Fibroblast of lung (primary cell): Measurements from ENCODE around the gene NOCT. TPM values are rescaled to one million over a fixed set of nuclear protein-coding genes. Genes with fewer than 3 reads are reported as not detected.

Experiments
- DNase-seq, 2 donors: peaks; one replicate each; pipeline versions ENCODE4 v3.0.0 to v3.0.0-alpha.2; 2010; ENCODE audit warnings: low read depth in 2 of 2
- H2AFZ ChIP-seq: 2 replicates; pipeline ENCODE4 v1.5.1; 2012; ENCODE audit warnings: low read length, control low read depth, inconsistent platforms
- H3K27ac ChIP-seq: 2 replicates; pipeline ENCODE4 v1.5.1; 2011; ENCODE audit warnings: low read length, control low read depth; ENCODE audit not compliant: insufficient read depth
- H3K27me3 ChIP-seq: 2 replicates; pipeline ENCODE4 v1.5.1; 2011; ENCODE audit warnings: mild to moderate bottlenecking, low read length; ENCODE audit not compliant: control insufficient read depth, insufficient read depth
- H3K36me3 ChIP-seq: 2 replicates; pipeline ENCODE4 v1.5.1; 2011; ENCODE audit warnings: low read length; ENCODE audit not compliant: control insufficient read depth, insufficient read depth
- H3K4me1 ChIP-seq: 2 replicates; pipeline ENCODE4 v1.5.1; 2011; ENCODE audit warnings: low read length; ENCODE audit not compliant: control insufficient read depth, insufficient read depth; ENCODE audit errors: extremely low read depth
- H3K4me2 ChIP-seq: 2 replicates; pipeline ENCODE4 v1.5.1; 2011; ENCODE audit warnings: low read length, control low read depth; ENCODE audit not compliant: insufficient read depth; ENCODE audit errors: extremely low read depth
- H3K4me3 ChIP-seq, 4 experiments: fragments of 200-600 bp in 1 of 4; sonication (generic) in 1 of 4; replicated peaks in 1 of 4; 2 replicates each; pipeline ENCODE4 v1.5.1; 2011 to 2016; ENCODE audit warnings: low read length in 4 of 4, low read depth in 3 of 4, mild to moderate bottlenecking in 3 of 4, control low read depth in 2 of 4, inconsistent platforms in 1 of 4, mixed read lengths in 1 of 4; ENCODE audit not compliant: insufficient read depth in 1 of 4; ENCODE audit errors: control extremely low read depth in 1 of 4
- H3K79me2 ChIP-seq: 2 replicates; pipeline ENCODE4 v1.5.1; 2012; ENCODE audit warnings: mild to moderate bottlenecking, low read length, inconsistent platforms; ENCODE audit not compliant: control insufficient read depth, insufficient read depth
- H3K9ac ChIP-seq: 2 replicates; pipeline ENCODE4 v1.5.1; 2011; ENCODE audit warnings: mild to moderate bottlenecking, low read length, control low read depth; ENCODE audit not compliant: insufficient read depth
- H3K9me3 ChIP-seq: 2 replicates; pipeline ENCODE4 v1.5.1; 2012; ENCODE audit warnings: low read depth, low read length; ENCODE audit not compliant: control insufficient read depth, insufficient read depth
- H4K20me1 ChIP-seq: 2 replicates; pipeline ENCODE4 v1.5.1; 2011; ENCODE audit warnings: low read length; ENCODE audit not compliant: control insufficient read depth, insufficient read depth; ENCODE audit errors: extremely low read depth
- EZH2 ChIP-seq: IDR thresholded peaks from 2 replicates; pipeline ENCODE4 v1.5.1; 2012; ENCODE audit warnings: low read length, control low read depth, mild to moderate bottlenecking; ENCODE audit errors: missing control alignments
- polyA plus RNA-seq, 2 donors: library from polyadenylated mRNA; depleted of rRNA in 1 of 2; stranded (reverse) in 1 of 2; unstranded in 1 of 2; fragments of >200 nt; gene quantifications; 2 replicates each; pipeline ENCODE4 v1.2.1, GENCODE V29; 2011 to 2012; ENCODE audit warnings: missing spikeins in 1 of 2
- total RNA-seq: library from RNA; depleted of rRNA; stranded (reverse); fragments of >200 nt; gene quantifications from 2 replicates; pipeline ENCODE4 v1.2.1, GENCODE V29; 2014
- TF ChIP-seq, protein P1 (sequence below), 2 donors: IDR thresholded peaks in 1 of 2; conservative IDR thresholded peaks in 1 of 2; 1 replicate in 1 of 2; 2 replicates in 1 of 2; pipeline ENCODE4 v1.5.1; 2011 to 2012; ENCODE audit warnings: low read length in 2 of 2, control low read depth in 1 of 2, inconsistent platforms in 1 of 2, low read depth in 1 of 2, mild to moderate bottlenecking in 1 of 2

The NOCT gene
- total and polyA plus RNA-seq, 2 donors (not counting 1 experiment from before 2014, with no cell fraction given) = 6.4 to 13.2 TPM

DNA sequence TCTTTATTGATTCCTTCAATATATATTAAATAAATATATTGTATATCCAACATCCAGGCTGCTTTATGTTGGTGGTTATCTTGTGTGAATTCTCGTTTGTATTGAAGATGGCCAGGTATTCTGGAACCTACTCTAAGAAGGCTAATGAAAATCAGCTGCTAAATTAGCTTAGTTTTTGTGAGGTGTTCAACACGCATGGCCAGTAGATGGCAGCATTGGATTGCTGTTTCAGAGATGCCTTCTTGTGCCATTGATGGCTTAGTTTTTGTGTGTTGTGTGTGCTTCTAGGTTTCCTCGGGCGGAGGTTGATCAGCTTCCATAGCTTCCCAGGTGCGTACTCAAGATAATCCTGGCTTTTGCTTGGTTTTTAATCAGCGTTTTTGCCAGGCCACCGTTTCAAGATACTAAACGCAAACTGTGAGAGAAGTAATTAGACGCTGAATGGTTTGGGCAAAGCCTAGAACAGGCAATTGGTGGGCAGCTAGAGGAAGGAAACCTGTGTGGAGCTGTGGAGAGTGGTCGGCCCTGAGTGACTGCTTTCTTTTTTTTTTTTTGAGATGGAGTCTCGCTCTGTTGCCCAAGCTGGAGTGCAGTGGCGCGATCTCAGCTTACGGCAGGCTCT is 15.1 kb downstream of the NOCT start:
- H3K4me3 ChIP-seq = no peak overlapping the region
- H4K20me1 ChIP-seq = no peaks in the 10 kb centered on the region
- H3K9me3 ChIP-seq = no peaks in the 10 kb centered on the region
- H3K27ac ChIP-seq = no peak overlapping the region
- DNase-seq = peak; percentile 67 to 91
- H3K79me2 ChIP-seq = peaks cover 69% of the 10 kb centered on the region
- no peaks in the 10 kb centered on the region for H3K27me3 ChIP-seq
- H3K9ac ChIP-seq = no peak overlapping the region
- H2AFZ ChIP-seq = no peak overlapping the region
- no peak overlapping the region for H3K4me2 ChIP-seq
- peaks cover 6% of the 10 kb centered on the region for H3K4me1 ChIP-seq
- H3K36me3 ChIP-seq = no peaks in the 10 kb centered on the region
- TF ChIP-seq, protein P1, sequence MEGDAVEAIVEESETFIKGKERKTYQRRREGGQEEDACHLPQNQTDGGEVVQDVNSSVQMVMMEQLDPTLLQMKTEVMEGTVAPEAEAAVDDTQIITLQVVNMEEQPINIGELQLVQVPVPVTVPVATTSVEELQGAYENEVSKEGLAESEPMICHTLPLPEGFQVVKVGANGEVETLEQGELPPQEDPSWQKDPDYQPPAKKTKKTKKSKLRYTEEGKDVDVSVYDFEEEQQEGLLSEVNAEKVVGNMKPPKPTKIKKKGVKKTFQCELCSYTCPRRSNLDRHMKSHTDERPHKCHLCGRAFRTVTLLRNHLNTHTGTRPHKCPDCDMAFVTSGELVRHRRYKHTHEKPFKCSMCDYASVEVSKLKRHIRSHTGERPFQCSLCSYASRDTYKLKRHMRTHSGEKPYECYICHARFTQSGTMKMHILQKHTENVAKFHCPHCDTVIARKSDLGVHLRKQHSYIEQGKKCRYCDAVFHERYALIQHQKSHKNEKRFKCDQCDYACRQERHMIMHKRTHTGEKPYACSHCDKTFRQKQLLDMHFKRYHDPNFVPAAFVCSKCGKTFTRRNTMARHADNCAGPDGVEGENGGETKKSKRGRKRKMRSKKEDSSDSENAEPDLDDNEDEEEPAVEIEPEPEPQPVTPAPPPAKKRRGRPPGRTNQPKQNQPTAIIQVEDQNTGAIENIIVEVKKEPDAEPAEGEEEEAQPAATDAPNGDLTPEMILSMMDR (conservative IDR thresholded peaks at IDR 0.05 in 1 of 2, IDR thresholded peaks at IDR 0.05 in 1 of 2; ENCODE audit: low read depth in 1 of 2, low read length in 2 of 2) = peak; percentile 84
- TF ChIP-seq EZH2 = no peak

DNA sequence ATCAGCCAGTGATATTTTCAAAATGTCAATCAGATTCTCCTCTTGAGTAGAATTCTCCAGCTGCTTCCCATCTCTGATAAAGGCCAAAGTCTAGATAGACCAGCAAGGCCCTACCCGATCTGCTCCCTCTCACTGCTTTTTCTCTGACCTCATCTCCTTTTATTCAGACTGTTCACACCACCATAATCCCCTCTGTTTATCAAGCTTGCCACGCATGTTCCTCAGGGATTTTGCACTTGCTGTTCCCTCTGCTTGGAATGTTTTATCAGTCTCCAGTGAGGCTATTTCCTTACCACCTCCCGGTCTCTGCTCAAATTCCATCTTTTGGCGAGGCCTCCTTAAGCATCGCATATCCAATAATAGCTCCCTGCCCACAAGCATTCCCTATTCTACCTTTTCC is 20.1 kb downstream of the NOCT start:
- Histone ChIP-seq H3K9me3 (no peaks in the 10 kb centered on the region), H3K27me3 (no peaks in the 10 kb centered on the region), H4K20me1 (no peaks in the 10 kb centered on the region), H3K4me2 (no peak overlapping the region), H3K36me3 (no peaks in the 10 kb centered on the region), H2AFZ (no peak overlapping the region), H3K9ac (no peak overlapping the region), H3K4me3 (no peak overlapping the region), H3K27ac (no peak overlapping the region), H3K4me1 (no peaks in the 10 kb centered on the region), H3K79me2 (peaks cover 62% of the 10 kb centered on the region)
- DNase-seq = no peak
- TF ChIP-seq EZH2 = no peak
- TF ChIP-seq, protein P1 (conservative IDR thresholded peaks at IDR 0.05 in 1 of 2, IDR thresholded peaks at IDR 0.05 in 1 of 2; ENCODE audit: low read depth in 1 of 2, low read length in 2 of 2) = no peak

DNA sequence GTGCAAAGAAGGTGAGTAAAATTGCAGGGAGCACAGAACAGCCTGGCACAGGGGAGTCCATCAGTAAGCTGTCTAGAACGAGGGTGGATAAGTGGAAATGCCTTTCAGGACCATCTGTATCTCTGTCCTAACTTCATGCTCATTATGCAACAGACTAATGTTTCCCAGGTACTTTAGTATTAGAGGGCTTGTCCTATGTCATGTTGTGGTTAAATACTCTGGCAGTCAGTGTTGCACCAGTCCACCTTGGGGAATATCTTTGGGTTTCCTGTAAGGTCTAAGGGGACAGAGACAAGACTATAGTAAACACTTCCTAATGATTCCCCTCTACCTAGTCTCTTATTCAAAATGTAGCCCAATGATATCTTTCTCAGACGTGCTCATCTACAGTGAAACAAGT is 21.3 kb downstream of the NOCT start:
- TF ChIP-seq, protein P1 (conservative IDR thresholded peaks at IDR 0.05 in 1 of 2, IDR thresholded peaks at IDR 0.05 in 1 of 2; ENCODE audit: low read depth in 1 of 2, low read length in 2 of 2) = no peak
- no peak for TF ChIP-seq EZH2
- peaks cover 58% of the 10 kb centered on the region for H3K79me2 ChIP-seq
- no peaks in the 10 kb centered on the region for H3K36me3 ChIP-seq
- no peaks in the 10 kb centered on the region for H4K20me1 ChIP-seq
- no peak overlapping the region for H3K4me2 ChIP-seq
- H3K4me3 ChIP-seq = no peak overlapping the region
- no peak overlapping the region for H3K27ac ChIP-seq
- DNase-seq = no peak
- H3K9me3 ChIP-seq = no peaks in the 10 kb centered on the region
- H3K27me3 ChIP-seq = no peaks in the 10 kb centered on the region
- no peaks in the 10 kb centered on the region for H3K4me1 ChIP-seq
- H2AFZ ChIP-seq = no peak overlapping the region
- no peak overlapping the region for H3K9ac ChIP-seq
